Mesendoderm (in vitro differentiated cells): Measurements from ENCODE around the gene CRABP2.
A peak's percentile ranks its signal among the peaks of the same experiment; 100 is the strongest.

Experiments used
- DNase-seq: peaks from one replicate; pipeline ENCODE4 v3.0.0; 2013
- H2AK5ac ChIP-seq: 2 replicates; pipeline ENCODE4 v1.6.1; 2013; ENCODE audit warnings: low read length, inconsistent platforms
- H2BK120ac ChIP-seq: 2 replicates; pipeline ENCODE4 v1.6.1; 2013; ENCODE audit warnings: low read depth, mild to moderate bottlenecking, low read length, moderate library complexity, mixed read lengths
- H2BK15ac ChIP-seq: replicated peaks from 2 replicates; pipeline ENCODE4 v1.6.1; 2013; ENCODE audit warnings: low read depth, mild to moderate bottlenecking, moderate library complexity
- H2BK5ac ChIP-seq: 2 replicates; pipeline ENCODE4 v1.6.1; 2013; ENCODE audit warnings: low read length, inconsistent platforms
- H3K18ac ChIP-seq: 2 replicates; pipeline ENCODE4 v1.6.1; 2013; ENCODE audit warnings: mild to moderate bottlenecking, low read length, mixed read lengths
- H3K23ac ChIP-seq: one replicate; pipeline ENCODE4 v1.6.1; 2013; ENCODE audit warnings: low read length
- H3K27ac ChIP-seq: 2 replicates; pipeline ENCODE4 v1.5.1; 2013; ENCODE audit warnings: low read depth, mild to moderate bottlenecking, inconsistent platforms, low read length, moderate library complexity
- H3K27me3 ChIP-seq: 2 replicates; pipeline ENCODE4 v1.6.1; 2013; ENCODE audit warnings: low read length, control low read depth, mild to moderate bottlenecking, inconsistent platforms; ENCODE audit not compliant: insufficient read depth, poor library complexity
- H3K36me3 ChIP-seq: 2 replicates; pipeline ENCODE4 v1.6.1; 2013; ENCODE audit warnings: low read length, inconsistent platforms; ENCODE audit not compliant: control insufficient read depth, insufficient read depth
- H3K4ac ChIP-seq: one replicate; pipeline ENCODE4 v1.6.1; 2013; ENCODE audit warnings: low read depth, mild to moderate bottlenecking, low read length, moderate library complexity
- H3K4me1 ChIP-seq: 2 replicates; pipeline ENCODE4 v1.6.1; 2013; ENCODE audit warnings: low read depth, low read length, inconsistent platforms; ENCODE audit not compliant: control insufficient read depth
- H3K4me2 ChIP-seq: 2 replicates; pipeline ENCODE4 v1.6.1; 2013; ENCODE audit warnings: low read length
- H3K4me3 ChIP-seq: 2 replicates; pipeline ENCODE4 v1.5.1; 2013; ENCODE audit warnings: mild to moderate bottlenecking, low read length
- H3K56ac ChIP-seq: one replicate; pipeline ENCODE4 v1.6.1; 2013; ENCODE audit warnings: low read length
- H3K79me1 ChIP-seq: 2 replicates; pipeline ENCODE4 v1.6.1; 2013; ENCODE audit warnings: low read length, inconsistent platforms
- H3K79me2 ChIP-seq: 2 replicates; pipeline ENCODE4 v1.6.1; 2013; ENCODE audit warnings: mild to moderate bottlenecking, low read length; ENCODE audit not compliant: control insufficient read depth, insufficient read depth
- H3K9ac ChIP-seq: 2 replicates; pipeline ENCODE4 v1.6.1; 2013; ENCODE audit warnings: low read length, inconsistent platforms
- H4K5ac ChIP-seq: one replicate; pipeline ENCODE4 v1.6.1; 2013; ENCODE audit warnings: low read length
- H4K8ac ChIP-seq: one replicate; pipeline ENCODE4 v1.6.1; 2013; ENCODE audit warnings: low read depth, mild to moderate bottlenecking, control low read depth, low read length, moderate library complexity
- WGBS: extraction: QIAGEN DNeasy Blood & Tissue Kit; methylation state at CpG from one replicate; pipeline ENCODE4 v1.1.7; 2013; ENCODE audit warnings: low lambda C conversion rate, missing lambda C conversion rate; ENCODE audit not compliant: insufficient coverage; ENCODE audit errors: extremely low coverage; 5-methylcytosine and 5-hydroxymethylcytosine counted together

Gene CRABP2

DNA sequence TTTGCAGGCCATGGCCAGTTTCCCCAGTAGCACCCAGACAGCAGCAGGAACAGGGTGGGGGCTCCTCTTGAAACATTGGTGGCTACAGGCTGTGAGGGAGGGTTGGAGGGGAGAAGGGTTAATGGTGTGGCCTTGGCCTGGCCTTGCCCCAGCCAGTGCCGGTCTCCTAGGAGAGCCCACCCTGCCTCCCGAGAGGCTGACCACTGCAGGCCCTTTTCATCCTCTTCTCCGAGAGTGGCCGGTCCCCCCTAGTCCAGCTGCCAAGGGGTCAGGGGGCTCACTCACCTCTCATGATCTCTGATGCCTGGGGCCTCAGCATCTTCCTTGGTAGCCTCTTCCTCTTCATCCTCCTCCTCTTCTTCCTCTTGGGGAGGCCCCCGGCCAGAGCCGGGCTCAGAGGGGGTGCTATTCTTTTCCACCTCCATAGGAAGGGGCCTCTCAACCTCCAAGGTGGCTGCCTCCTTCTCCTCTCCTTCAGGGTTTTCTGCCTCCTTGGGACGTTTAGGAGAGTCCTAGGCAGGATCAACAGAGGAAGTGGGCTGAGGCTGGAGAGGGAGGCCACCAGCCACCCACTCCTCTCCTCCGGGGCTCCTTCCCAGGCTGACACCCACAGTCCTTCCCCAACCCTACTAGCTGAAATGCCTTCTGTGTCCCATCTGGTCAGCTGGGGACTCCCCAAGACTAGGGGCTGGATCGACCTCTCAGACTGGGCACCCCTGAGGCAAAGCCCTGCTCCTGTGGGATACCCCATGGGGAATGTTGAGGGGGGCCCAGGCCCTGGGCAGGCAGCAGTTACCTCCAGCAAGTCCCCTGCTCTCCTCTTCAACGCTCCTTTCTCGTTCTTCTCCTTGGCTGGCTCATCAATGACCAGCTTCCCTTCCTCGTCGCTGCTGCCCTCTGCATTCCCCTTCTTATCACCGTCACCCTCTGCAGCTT is 38.3 kb upstream of the CRABP2 start:
- Histone ChIP-seq H3K79me1 (peaks cover 14% of the 10 kb centered on the region), H3K79me2 (peaks cover 38% of the 10 kb centered on the region), H4K8ac (no peak overlapping the region), H3K9ac (no peak overlapping the region), H3K23ac (no peak overlapping the region), H2AK5ac (no peak overlapping the region), H3K27me3 (no peaks in the 10 kb centered on the region), H2BK120ac (no peak overlapping the region), H3K56ac (no peak overlapping the region), H2BK15ac (no peak overlapping the region), H2BK5ac (no peak overlapping the region), H3K4me2 (no peak overlapping the region), H3K4me1 (peaks cover 23% of the 10 kb centered on the region), H3K4ac (no peak overlapping the region), H4K5ac (no peak overlapping the region), H3K27ac (no peak overlapping the region), H3K36me3 (peaks cover 5% of the 10 kb centered on the region), H3K4me3 (no peak overlapping the region), H3K18ac (no peak overlapping the region)
- no peak for DNase-seq
- WGBS, result no CpG with 5 or more reads among the region's 14 CpGs

DNA sequence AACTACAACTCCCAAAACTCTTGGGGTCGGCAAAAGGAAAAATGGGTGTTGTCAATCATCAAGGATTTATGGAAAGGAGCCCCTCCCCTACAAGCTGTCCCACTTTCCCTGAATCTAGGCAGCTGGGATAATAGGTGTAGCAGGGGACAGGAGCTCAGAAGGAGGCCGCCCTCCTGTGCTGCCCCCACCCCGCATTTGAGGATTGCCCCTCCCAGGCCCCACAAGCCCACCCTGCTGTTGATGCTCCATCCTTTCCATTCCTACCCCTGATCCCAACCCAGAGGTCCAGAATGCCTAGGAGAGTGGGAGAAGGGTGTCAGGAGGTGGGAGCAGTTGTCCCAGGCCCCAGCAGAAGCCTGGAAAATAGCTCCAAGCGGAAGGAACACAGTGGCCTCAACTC is 37.4 kb upstream of the CRABP2 start:
- Histone ChIP-seq H2AK5ac (no peak overlapping the region), H3K36me3 (peaks cover 5% of the 10 kb centered on the region), H3K4me2 (no peak overlapping the region), H4K5ac (no peak overlapping the region), H4K8ac (no peak overlapping the region), H3K4me1 (peaks cover 16% of the 10 kb centered on the region), H3K4me3 (no peak overlapping the region), H3K9ac (no peak overlapping the region), H3K4ac (no peak overlapping the region), H3K27me3 (no peaks in the 10 kb centered on the region), H3K27ac (no peak overlapping the region), H3K79me1 (peaks cover 14% of the 10 kb centered on the region), H3K18ac (no peak overlapping the region), H2BK15ac (no peak overlapping the region), H3K56ac (no peak overlapping the region), H3K23ac (no peak overlapping the region), H2BK5ac (no peak overlapping the region), H2BK120ac (no peak overlapping the region), H3K79me2 (peaks cover 30% of the 10 kb centered on the region)
- DNase-seq, result no peak
- WGBS, result no CpG with 5 or more reads among the region's 4 CpGs

DNA sequence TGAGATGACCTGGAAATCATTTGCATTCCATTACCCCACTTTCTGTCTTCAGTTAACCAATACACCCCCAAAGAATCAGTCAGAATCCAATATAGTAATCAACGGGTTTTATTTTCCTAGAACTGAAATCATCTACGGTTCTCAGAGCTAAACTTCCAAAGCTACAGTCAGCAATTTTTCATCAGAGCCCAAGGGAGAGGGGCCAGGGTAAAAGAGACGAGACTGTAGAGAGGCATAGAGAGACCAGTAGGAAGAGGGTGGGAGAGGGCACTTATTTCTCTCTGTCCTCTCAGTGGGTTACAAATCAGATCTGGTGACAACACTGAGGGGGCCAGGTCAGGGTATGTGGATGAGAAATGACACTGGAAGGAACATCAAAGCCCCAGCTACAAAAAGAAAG is 36.6 kb upstream of the CRABP2 start:
- no peak overlapping the region for H4K8ac ChIP-seq
- no peak overlapping the region for H3K23ac ChIP-seq
- H3K27me3 ChIP-seq, result no peaks in the 10 kb centered on the region
- H4K5ac ChIP-seq, result no peak overlapping the region
- H2AK5ac ChIP-seq, result no peak overlapping the region
- peaks cover 24% of the 10 kb centered on the region for H3K79me2 ChIP-seq
- H3K36me3 ChIP-seq, result peaks cover 6% of the 10 kb centered on the region
- H3K4me3 ChIP-seq, result no peak overlapping the region
- WGBS, result no CpG with 5 or more reads among the region's 3 CpGs
- H3K27ac ChIP-seq, result no peak overlapping the region
- H3K18ac ChIP-seq, result no peak overlapping the region
- H3K4ac ChIP-seq, result no peak overlapping the region
- H3K9ac ChIP-seq, result peak overlapping the region; percentile 2
- no peak overlapping the region for H2BK120ac ChIP-seq
- peaks cover 14% of the 10 kb centered on the region for H3K79me1 ChIP-seq
- H2BK15ac ChIP-seq, result no peak overlapping the region
- no peak overlapping the region for H2BK5ac ChIP-seq
- H3K4me2 ChIP-seq, result no peak overlapping the region
- H3K4me1 ChIP-seq, result peaks cover 16% of the 10 kb centered on the region
- no peak for DNase-seq
- H3K56ac ChIP-seq, result peak overlapping the region; percentile 10

DNA sequence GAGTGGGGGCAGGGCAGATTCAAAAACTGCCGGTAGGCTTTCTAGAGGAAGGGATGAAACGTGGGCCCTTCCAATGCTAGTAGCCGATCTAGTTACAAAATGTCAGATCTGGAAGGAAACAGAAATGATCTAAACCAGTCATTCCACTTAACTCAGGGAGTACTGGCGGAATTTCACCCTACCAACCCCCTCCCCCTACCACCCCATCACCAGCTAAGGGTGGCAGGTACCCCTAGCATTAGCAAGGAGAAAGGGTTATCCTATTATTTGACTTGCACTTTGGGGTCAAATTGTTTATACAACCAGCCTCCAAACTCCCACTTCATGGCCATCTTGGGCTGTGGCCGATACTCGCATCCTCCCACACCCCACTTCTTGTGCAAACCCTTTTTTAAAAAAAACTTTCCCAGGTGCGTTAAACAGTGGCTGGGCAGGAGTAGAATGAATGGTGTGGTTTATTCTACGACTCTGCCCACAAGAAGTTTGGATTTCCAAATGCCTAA is 36.1 kb upstream of the CRABP2 start:
- H3K4ac ChIP-seq, result no peak overlapping the region
- H4K8ac ChIP-seq, result no peak overlapping the region
- peaks cover 14% of the 10 kb centered on the region for H3K79me1 ChIP-seq
- H3K27me3 ChIP-seq, result no peaks in the 10 kb centered on the region
- peaks cover 21% of the 10 kb centered on the region for H3K79me2 ChIP-seq
- H3K56ac ChIP-seq, result peak overlapping the region; percentile 76
- peak overlapping the region; percentile 26 for H3K27ac ChIP-seq
- H3K4me3 ChIP-seq, result no peak overlapping the region
- H3K4me2 ChIP-seq, result peak overlapping the region; percentile 21
- peak overlapping the region; percentile 28 for H3K18ac ChIP-seq
- H2AK5ac ChIP-seq, result no peak overlapping the region
- no peak for DNase-seq
- H3K23ac ChIP-seq, result no peak overlapping the region
- peaks cover 16% of the 10 kb centered on the region for H3K4me1 ChIP-seq
- no peak overlapping the region for H2BK5ac ChIP-seq
- H3K9ac ChIP-seq, result peak overlapping the region; percentile 2
- no CpG with 5 or more reads among the region's 8 CpGs for WGBS
- peaks cover 7% of the 10 kb centered on the region for H3K36me3 ChIP-seq
- H2BK120ac ChIP-seq, result no peak overlapping the region
- no peak overlapping the region for H4K5ac ChIP-seq
- no peak overlapping the region for H2BK15ac ChIP-seq

DNA sequence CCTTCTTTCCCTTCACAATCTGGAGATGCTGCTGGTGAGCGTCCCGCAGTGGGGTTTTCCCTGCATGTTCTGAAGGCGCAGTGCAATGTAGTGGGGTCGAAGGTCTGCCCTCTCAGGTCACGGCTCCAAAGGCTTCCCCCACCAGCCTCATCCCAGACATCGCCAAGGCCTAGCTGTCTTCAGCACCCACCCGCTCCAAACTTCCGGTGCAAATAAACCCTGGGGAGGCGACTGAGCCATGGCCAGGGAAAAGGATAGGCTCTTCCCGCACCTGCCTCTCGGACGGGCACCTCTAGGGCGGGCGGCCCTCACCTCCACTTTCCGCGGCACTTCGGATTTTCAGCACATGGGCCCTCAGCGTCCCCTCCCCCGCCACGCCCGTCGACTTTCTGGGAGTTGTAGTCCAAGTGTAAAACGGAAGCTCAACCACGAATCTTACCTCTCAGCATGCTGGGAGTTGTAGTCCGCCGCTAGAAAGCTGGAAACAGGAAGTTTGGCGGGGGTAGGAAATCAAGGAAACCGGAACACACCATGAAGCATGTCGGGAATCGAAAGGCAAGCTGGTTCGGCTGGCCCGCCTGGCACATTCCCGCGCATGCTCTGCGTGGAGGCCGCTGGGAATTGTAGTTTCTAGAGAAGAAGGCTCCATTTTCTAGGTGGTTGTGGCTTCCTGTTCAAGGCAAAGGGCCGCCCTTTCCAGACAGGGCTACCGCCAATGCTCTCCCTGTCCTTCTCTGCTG is 35.5 kb upstream of the CRABP2 start, which contains the start of gene MRPL24:
Gene MRPL24, minus strand, starts transcription at position 348 of the 740 bp plus-strand sequence. CDS start 2,384 bp downstream, outside the sequence.
- peak; percentile 100 for DNase-seq
- Histone ChIP-seq H3K18ac (peak within 1 kb of the TSS; percentile 28), H3K4me2 (peak within 1 kb of the TSS; percentile 94), H3K79me1 (peaks cover 12% of the 10 kb centered on the region), H3K23ac (peak within 1 kb of the TSS; percentile 76), H3K56ac (peak within 1 kb of the TSS; percentile 98), H4K8ac (no peak within 1 kb of the TSS), H3K9ac (peak within 1 kb of the TSS; percentile 97), H4K5ac (peak within 1 kb of the TSS; percentile 72), H3K27ac (peak within 1 kb of the TSS; percentile 56), H3K79me2 (peaks cover 16% of the 10 kb centered on the region), H2BK120ac (no peak within 1 kb of the TSS), H3K4me3 (peak within 1 kb of the TSS; percentile 82), H3K36me3 (peaks cover 7% of the 10 kb centered on the region), H2BK15ac (no peak within 1 kb of the TSS), H3K27me3 (no peaks in the 10 kb centered on the region), H2BK5ac (peak within 1 kb of the TSS; percentile 56), H2AK5ac (peak within 1 kb of the TSS; percentile 96), H3K4ac (peak within 1 kb of the TSS; percentile 4), H3K4me1 (peaks cover 12% of the 10 kb centered on the region)
- no CpG with 5 or more reads among the region's 38 CpGs for WGBS
